Activated CD8-positive, alpha-beta memory T cell treated with anti-CD3 and anti-CD28 coated beads, Interleukin-2, amount 50 U/mL, for 1 hour (primary cell): ENCODE measurements around the gene CEBPE.
A peak's percentile ranks its signal among the peaks of the same experiment; 100 is the strongest.

Source experiments
- DNase-seq: peaks from one replicate; pipeline ENCODE4 v3.0.0-alpha.2; 2020; ENCODE audit errors: extremely low read depth

Gene CEBPE

DNA sequence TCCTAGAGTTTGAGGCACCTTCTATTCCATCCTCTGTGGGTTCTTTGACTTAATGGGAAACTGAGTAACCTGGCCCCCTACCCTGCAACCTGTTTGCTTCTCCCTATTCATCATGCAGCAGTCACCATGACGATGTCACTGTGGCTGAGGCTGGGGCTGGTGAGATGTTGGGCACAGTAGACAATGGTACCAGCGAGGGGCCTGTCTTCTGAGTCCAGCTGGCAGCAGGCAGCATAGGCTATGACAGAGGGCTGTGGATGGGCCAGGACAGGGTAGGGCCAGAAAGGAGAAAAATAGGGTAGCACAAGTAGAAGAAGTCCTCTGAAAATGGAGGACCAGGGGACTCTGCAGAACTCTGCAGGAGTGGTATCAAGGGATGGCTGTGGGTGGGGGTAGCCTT, 16.3 kb downstream of the CEBPE start:
- no peak for DNase-seq

DNA sequence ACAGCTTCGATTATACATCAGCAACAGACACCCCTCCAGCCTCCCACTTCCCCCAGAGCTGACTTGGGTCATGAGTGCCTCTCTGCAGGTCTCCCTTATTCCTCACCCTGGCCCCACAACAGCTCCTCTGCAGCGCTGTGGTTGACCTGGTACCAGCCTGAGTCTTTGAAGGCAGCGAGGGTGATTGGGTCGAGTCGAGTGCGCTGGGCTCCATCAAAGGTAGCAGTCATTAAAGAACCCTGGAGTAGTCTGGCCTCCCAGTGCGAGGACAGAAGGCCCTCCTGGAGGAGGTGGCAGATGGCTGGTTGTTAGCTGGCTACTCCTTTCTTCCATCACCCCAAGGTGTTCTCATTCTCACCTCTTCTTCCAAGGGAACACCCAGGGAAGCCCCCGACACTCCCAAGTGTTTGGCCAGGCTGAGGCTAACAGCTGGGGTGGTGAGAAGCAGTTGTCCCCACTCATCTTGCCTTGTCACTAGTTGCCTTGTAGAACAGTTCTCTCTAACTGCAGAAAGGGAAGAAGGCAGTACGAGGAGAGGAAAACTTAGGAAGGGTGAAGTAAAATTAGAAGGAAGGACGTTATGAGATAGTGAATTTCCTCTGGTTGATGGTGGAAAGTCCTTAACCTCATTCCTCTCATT, 16.9 kb downstream of the CEBPE start:
- DNase-seq = no peak

DNA sequence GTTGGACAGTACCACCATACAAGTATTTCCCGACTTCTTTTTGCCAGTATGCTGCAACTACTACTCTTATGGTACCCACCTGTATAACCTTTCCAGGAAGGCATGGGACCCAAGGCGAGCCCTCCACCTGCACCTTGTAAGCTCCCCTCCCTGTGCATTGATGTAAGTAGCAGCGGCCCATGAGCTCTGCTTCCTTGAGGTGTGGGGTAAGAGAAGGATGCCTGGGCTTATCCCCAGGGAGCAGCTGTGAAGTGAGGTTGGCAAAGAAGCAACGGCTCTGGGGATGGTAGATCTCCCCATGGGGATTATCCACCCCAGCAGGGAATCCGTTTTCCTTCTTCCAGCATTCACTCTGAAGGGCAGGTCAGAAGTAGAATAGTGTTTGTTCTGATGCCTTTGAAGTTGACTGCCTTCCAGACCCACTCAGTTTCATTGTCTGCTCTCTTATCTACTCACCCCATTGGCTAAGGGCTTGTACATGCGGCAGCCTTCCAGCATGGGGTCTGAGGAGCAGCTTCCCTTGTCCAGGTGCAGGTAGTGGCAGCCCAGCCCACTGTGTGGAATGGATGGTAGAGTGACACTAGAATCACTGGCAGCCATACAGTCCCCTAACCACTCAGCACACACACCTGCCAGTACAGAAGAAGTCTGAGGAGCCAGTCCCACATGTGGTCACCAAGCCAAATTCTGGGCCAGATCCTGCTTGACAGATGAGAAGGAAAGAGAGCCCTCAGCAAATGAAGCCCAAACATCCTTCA, 17.7 kb downstream of the CEBPE start:
- DNase-seq = no peak

DNA sequence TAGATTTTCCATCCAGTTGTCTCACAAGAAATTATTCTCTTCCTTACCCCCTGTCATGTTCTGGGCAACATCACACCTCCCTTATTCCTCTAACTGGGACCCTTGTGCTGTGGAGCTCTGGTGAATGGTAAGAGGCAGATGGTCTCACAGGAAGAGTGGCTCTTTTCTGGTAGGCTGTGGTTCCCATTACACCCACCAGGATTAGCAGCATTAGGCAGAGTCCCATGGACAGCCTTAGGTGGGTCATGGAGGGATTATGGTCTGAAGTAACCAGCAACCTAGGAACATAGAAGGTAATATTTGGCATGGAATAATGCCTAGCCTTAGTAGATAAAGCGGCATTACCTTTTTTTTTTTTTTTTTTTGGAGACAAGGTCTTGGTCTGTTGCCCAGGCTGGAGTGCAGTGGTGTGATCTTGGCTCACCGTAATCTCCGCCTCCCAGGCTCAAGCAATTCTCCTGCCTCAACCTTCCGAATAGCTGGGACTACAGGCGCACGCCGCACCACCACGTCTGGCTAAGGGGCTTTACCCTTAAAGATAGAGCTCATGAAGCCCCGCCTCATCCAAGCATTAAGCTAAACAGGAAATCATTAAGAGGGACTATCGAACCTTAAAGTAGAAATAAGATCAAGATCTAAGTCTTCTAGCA, 19.7 kb downstream of the CEBPE start:
- no peak for DNase-seq

DNA sequence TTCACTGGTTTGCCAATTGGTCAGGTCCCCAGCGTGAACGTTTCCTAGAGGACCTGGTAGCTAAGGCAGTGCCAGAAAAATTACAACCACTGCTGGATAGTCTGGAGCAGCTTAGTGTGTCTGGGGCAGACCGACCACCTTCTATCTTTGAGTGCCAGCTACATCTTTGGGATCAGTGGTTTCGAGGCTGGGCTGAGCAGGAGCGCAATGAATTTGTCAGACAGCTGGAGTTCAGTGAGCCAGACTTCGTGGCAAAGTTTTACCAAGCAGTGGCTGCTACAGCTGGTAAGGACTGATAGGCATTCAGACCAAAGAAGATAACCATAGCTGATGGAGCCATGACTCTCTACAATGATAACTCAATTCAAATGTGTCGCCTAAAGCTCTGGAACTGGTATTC, 21.3 kb downstream of the CEBPE start:
- no peak for DNase-seq

DNA sequence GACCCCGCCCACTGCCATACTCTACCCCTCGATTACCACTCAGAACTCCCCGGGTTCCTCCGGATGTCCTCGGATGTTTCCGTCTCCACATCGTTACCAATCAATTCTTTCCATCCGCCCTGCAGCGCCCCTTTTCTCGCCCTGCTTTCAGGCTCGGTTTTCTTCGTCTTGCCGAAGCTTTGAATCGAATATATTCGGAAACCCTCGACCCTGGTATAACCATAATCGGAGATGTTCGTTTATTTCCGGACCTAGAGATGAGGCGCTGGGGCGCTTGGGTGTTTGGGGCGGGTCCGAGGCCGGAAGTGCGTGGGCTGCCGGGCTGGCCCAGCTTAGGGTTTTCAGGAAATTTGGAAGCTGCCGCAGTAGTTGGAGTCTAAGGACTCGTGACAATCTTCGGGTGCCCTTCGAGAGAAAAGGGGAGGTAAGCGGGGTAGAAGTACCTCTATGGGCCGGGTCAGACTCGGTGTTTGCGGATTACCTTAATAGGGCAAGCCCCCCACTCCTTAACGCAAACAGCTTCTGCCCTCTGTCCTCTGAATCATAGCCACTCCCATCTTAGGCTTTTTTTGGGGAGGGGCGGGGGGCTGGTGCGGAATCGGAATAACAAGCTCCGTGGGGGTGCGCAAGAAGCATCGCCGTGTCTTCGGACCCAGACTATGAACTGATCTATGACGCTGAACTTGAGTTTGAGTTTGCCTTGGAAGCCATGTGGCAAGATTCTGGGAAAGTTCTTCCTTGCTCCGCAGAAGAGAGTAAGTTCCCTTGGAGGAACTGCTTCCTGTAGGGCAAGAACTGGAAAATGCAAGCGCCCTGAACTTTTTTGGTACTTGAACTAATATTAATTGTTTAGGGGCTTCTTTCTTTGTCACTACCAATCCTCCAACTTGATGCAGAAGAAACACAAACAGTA, 23.6 kb downstream of the CEBPE start, which contains the start of gene C14orf119:
TSS of gene C14orf119 (plus strand) at position 310 of the 913 bp plus-strand sequence. CDS start 2,154 bp downstream, outside the sequence.
- peak; percentile 99 for DNase-seq

DNA sequence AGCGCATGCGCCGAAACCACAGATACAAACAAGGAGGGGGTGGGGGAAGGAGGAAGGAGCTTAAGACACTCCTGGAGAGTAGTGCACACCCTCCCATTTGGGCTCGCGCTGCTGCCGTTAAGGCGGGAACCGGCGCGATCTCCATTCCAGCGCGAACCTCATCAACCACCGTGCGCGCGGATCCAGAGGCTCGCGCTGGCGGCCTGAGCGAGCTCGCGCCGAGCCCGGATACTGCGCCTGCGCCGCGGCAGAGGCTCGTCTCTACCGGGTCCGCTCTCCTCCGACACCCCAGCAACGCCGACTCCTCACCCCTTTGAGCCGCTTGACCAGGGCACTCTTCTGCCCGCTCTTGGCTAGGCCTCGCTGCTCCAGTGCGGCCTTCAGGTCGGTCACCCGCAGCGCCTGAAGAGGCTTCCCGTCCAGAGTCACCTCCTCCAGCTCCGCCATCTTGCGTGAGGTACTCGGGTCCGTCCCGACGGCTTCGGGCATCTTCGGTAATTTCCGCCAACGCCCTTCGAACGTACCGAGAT, 24.3 kb downstream of the CEBPE start, which contains the start of gene ACIN1:
TSS of gene ACIN1 (minus strand) at position 471 of the 530 bp plus-strand sequence. CDS start at position 447, 24 bp downstream.
- no peak for DNase-seq

DNA sequence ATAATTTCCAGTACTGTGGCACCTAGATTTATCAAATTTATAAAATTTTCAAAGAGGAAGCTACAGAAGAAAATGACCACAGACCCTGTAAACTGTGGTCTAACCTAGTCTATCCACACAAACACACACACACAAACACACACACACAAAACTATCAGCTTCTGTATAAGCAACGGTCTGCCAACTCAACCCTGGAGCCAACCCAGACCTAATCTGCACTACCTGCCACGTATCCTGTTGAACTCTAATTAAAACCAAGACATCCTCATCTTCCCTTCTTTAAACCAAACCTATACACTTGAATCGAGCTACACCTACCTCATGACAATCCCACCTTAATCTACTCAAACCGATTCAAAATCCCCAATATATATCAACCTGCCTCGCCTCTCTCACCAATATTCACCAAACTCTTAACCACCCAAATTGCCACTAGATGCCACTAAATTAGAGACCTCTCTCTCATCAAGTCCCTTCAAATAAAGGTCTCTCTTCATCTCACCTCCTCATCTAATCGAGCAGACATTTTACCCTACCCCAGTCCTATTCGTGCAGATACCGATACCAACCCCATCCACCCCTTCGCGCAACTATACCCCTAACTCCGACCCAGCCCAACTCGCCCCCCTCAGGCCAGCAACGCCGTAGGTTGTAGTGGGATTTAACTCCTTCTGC, 24.9 kb downstream of the CEBPE start:
- DNase-seq = no peak

DNA sequence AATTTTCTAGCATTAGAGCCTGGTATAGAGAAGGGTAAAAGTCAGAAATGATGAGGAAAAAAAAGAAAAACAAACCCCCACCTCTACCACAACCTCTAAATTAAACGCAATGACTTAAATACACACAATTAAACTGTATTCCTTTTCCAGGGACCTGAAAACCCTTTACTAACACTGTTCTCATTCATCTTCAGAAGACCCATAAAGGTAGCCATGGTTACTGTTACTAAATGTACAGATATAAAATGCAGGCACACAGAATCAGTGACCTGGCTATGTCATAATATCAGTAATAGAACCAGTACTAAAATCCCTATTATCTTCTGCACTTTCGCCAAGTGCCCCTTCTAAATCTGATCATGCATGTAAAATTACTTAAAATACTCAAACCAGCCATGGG, 25.5 kb downstream of the CEBPE start:
- no peak for DNase-seq

DNA sequence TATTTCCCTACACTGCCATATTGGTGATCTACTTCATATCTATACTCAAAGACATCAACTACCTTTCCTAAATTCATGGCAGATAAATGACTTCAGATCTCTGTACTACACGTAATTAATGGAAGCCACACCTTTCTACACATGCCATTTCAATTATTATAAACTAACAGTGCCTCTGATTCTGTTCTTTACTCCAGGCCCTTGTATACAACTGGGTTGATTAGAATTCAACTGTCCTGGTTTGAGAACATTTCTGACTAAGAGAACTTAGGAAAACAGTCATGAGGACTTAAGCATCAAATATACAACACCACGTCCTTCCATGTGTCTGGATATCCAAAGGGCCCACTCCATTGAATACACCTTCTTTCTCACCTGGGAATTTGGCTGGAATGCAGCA, 26.0 kb downstream of the CEBPE start:
- no peak for DNase-seq

DNA sequence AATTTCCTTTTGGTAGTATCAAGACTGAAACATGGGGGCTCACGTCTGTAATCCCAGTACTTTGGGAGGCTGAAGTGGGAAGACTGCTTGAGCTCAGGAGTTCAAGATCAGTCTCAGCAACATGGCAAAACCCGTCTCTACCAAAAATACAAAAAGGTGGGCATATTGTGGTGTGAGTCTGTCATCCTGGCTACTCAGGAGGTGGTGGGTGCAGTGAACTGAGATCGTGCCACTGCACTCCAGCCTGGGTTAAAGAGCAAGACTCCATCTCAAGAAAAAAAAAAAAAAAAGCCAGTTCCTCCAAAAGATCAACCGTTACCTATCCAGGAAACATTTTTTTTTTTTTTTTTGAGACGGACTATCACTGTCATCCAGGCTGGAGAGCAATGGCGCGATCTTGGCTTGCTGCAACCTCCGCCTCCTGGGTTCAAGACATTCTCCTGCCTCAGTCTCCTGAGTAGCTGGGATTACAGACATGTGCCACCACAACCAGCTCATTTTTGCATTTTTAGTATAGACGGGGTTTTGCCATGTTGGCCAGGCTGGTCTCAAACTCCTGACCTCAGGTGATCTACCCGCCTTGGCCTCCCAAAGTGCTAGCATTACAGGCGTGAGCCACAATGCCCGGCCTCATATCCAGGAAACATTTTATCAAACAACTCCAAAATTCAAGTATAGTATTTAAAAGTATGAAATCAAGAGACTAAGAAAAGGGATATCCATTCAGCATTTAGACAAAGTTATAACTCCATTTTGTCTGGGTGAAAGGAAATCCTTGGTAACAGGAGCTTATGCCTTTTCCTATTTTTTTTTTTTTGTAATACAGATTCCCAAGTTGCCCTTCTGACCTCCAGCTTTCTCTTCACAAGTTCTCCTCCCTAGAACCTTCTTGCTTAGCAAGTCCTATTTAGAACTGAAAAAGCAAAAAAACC, 27.5 kb downstream of the CEBPE start:
- no peak for DNase-seq

DNA sequence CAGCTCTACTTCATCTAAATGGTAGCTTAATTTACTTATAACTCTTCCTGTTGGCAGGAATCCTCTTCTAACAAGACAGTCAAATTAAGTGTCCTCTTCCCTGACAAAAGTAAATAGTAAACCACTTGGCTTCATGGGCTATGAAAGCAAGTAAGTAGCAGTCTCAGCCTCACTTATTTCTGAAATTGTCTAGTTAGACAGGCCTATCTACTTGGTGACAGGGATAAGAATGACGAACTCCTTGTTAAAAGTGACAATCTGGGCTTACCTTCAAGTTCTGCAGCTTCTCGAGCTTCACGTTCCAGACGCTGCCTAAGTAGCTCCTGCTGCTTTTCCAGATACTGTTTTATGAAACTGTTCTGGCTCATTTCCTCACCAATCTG, 28.8 kb downstream of the CEBPE start:
- no peak for DNase-seq

DNA sequence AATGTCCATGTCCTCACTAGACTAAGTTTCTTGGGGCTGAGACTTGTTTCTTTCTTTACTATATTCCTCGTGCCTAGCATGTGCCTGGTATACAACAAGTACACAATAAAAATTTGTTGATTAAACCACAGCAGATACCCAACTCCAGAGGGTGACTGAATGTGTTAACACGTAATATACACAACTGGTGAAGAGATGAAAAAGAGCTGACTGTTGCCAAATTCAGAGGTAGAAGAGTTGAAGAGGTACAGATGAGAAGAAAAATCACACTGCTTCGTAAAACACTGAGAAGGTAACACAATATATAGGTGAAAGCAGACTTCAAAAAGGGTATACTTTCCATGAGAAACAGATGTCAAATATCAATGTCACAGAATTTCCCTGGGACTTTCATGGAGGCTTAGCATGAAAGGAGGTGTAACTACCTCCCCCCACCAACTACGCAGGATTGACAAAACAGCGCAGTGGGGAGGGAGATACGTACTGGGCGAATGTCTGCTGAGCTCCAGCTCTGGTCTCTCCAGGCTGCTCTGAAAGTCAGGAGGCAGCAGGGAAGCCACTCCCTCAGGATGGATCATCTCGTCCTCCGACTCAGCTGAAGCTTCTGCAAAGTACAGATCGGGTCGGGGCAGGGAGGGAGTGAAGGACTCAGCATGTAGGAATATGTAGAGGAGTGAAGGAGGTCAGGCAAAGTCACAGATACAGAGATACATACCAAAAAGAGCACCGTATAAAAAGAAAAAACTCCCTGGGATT, 29.4 kb downstream of the CEBPE start:
- no peak for DNase-seq

DNA sequence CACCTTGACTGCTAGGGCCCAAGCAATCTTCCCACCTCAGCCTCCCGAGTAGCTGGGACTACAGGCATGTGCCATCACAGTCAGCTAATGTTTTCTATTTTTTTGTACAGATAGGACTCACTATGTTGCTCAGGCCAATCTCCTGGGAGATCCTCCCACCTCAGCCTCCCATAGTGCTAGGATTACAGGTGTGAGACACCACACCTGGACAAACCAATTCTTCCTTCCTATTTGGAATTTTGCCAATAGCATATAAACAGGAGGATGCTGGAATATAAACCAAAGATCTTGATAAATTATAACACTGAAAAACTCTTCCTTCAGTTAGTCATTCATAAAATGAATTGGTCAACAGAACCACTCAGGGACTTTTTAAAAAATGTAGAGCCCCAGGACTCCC, 32.5 kb downstream of the CEBPE start:
- no peak for DNase-seq

DNA sequence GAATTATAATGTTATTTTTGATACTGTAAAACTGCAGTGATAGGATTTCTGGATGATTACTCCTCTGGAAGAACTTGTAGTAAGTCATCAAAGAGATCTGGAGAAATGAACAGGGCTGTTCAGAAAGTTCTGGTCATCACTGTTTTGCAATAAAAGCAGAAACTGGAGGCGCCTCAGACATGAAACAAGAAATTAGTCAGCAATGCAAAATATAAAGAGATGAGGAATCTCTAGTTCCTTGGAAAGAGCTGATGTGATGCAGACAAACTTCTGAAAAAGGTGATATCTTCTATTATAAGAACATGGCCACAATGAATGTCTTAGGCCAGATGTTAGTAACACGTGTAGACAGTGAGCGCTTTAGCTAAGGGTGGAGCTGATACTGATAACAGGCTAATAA, 33.6 kb downstream of the CEBPE start:
- DNase-seq = no peak

DNA sequence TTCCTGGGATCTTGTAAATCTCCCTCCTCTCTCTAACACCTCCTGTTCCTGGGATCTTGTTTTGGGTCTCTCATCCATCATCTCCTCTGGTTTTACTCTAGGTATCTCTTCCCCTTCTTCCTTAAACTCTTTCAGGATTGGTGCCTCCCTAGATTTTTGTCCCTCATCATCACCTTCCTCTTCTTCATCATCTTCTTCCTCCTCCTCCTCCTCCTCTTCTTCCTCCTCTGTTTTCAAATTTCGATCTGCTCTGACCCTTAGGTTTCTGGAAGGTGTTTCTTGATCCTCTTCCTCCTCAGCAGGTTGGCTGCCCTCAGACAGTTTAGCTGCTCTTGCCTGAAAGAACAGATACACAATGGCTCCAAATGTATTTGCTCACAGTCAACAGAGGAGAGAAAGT, 38.6 kb downstream of the CEBPE start:
- DNase-seq = no peak

DNA sequence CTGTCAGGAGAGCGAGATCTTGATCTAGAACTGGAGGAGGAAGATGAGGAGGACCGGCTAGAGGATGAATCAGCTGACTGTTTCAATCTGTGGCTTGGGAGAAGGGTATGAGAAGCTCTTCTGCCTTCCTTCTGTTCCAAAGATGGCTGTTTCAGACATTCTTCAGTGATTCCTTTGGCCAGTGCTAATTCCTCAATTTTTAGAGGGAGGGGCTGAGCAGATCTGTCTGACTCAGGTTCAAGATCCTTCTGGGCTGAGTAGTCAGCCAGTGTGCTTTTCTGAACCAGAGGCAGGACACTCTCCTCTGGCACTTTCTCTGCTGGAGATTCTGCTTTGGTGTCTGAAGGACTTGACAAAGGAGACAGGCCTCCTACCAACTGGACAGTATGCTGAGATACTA, 39.3 kb downstream of the CEBPE start:
- DNase-seq = no peak

DNA sequence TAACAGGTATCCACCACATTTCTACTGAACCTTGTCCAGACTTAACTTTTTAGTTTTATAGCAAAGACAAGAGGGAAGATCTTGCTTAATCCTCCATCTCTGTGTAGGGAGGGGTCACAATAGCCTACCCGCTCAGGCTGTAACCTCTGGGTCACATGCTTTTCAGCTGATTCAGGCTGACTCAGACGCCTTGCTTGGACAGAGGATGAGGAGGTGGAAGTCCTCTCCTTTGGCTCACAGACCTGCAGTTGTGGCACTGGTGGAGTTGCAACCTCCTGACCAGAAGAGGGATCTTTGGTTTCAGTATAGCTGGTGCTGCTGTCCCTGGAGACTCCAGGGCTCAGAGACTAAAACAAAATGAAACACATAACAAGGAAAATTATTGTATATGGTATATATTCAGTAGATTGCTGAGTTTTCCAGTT, 40.4 kb downstream of the CEBPE start:
- DNase-seq = no peak

DNA sequence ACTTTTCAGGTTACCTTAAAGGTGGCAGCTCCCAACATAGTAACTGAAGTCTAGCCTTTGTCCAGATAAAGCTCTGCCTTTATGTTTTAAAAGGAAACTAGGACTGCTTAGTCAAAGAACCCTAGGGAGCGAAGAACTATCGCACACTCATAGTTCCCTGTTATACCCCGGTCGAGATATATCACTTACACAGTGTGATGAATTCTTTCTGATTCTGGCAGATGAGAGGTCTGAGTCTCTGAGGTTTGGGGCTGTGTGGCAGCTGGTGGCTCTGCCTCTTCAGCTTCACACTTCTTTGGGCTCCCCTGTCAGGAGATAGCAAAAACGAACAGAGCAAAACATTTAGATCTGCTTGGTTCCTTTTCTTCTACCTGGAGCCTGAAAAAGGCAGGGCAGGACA, 41.1 kb downstream of the CEBPE start:
- no peak for DNase-seq
